ENCODE results near the gene C14orf132. TPM values are rescaled to one million over a fixed set of nuclear protein-coding genes. Genes with fewer than 3 reads are reported as not detected.
A peak's percentile ranks its signal among the peaks of the same experiment; 100 is the strongest.

Gene C14orf132
- total and polyA plus RNA-seq, 4 donors = 9.8 to 49.3 (median 24.7) TPM

GRCh38 chr14:96060186-96060933, 21.2 kb downstream of the C14orf132 start:
- no peak for TF ChIP-seq CTCF (IDR thresholded peaks at IDR 0.05; ENCODE audit: control extremely low read depth, extremely low read depth)
- Histone ChIP-seq H3K27me3 (ENCODE audit: control insufficient read depth in 3 of 3, insufficient read depth in 3 of 3, low read length in 2 of 3) (no peaks in the 10 kb centered on the region), H3K4me1 (ENCODE audit: control insufficient read depth in 5 of 5, insufficient read depth in 5 of 5, low read length in 5 of 5) (peaks cover 0 to 17% (median 6%) of the 10 kb centered on the region in 5 donors), H3K4me3 (no peak overlapping the region), H3K27ac (ENCODE audit: low read depth in 1 of 2, low read length in 1 of 2) (no peak overlapping the region), H3K36me3 (ENCODE audit: control insufficient read depth in 4 of 4, insufficient read depth in 4 of 4, low read length in 4 of 4) (peaks cover 0 to 3% (median 1%) of the 10 kb centered on the region in 4 donors), H3K9ac (ENCODE audit: insufficient read depth in 1 of 2, low read length in 2 of 2) (no peak overlapping the region), H3K9me3 (ENCODE audit: control insufficient read depth in 4 of 4, insufficient read depth in 3 of 4, low read length in 3 of 4) (no peaks in the 10 kb centered on the region)
- WGBS, 2 donors = 72 to 84% methylated on average over 7 of the region's 7 CpGs
- no peak for ATAC-seq (ENCODE audit: insufficient read depth, low FRiP score)
- DNase-seq = peak; percentile 40 to 82 (median 69)

GRCh38 chr14:96062010-96062409, 22.8 kb downstream of the C14orf132 start:
- H3K9ac ChIP-seq (ENCODE audit: insufficient read depth in 1 of 2, low read length in 2 of 2) = no peak overlapping the region
- TF ChIP-seq CTCF (IDR thresholded peaks at IDR 0.05; ENCODE audit: control extremely low read depth, extremely low read depth) = no peak
- DNase-seq (peak in 2 of 3 donors; percentile 8 to 31), ATAC-seq (ENCODE audit: insufficient read depth, low FRiP score) (no peak)
- no peak overlapping the region for H3K4me3 ChIP-seq
- H3K4me1 ChIP-seq (ENCODE audit: control insufficient read depth in 5 of 5, insufficient read depth in 5 of 5, low read length in 5 of 5) = peaks cover 0 to 17% (median 6%) of the 10 kb centered on the region in 5 donors
- H3K9me3 ChIP-seq (ENCODE audit: control insufficient read depth in 4 of 4, insufficient read depth in 3 of 4, low read length in 3 of 4) = no peaks in the 10 kb centered on the region
- no peak overlapping the region for H3K27ac ChIP-seq (ENCODE audit: low read depth in 1 of 2, low read length in 1 of 2)
- peaks cover 0 to 3% (median 1%) of the 10 kb centered on the region in 4 donors for H3K36me3 ChIP-seq (ENCODE audit: control insufficient read depth in 4 of 4, insufficient read depth in 4 of 4, low read length in 4 of 4)
- WGBS, 2 donors = 79 to 85% methylated on average over 4 of the region's 4 CpGs
- no peaks in the 10 kb centered on the region for H3K27me3 ChIP-seq (ENCODE audit: control insufficient read depth in 3 of 3, insufficient read depth in 3 of 3, low read length in 2 of 3)

GRCh38 chr14:96062506-96062905, 23.3 kb downstream of the C14orf132 start:
- ATAC-seq (ENCODE audit: insufficient read depth, low FRiP score) (no peak), DNase-seq (no peak)
- Histone ChIP-seq H3K4me3 (no peak overlapping the region), H3K27ac (ENCODE audit: low read depth in 1 of 2, low read length in 1 of 2) (no peak overlapping the region), H3K4me1 (ENCODE audit: control insufficient read depth in 5 of 5, insufficient read depth in 5 of 5, low read length in 5 of 5) (peaks cover 0 to 17% (median 6%) of the 10 kb centered on the region in 5 donors), H3K27me3 (ENCODE audit: control insufficient read depth in 3 of 3, insufficient read depth in 3 of 3, low read length in 2 of 3) (no peaks in the 10 kb centered on the region), H3K9ac (ENCODE audit: insufficient read depth in 1 of 2, low read length in 2 of 2) (no peak overlapping the region), H3K9me3 (ENCODE audit: control insufficient read depth in 4 of 4, insufficient read depth in 3 of 4, low read length in 3 of 4) (no peaks in the 10 kb centered on the region), H3K36me3 (ENCODE audit: control insufficient read depth in 4 of 4, insufficient read depth in 4 of 4, low read length in 4 of 4) (peaks cover 0 to 3% (median 1%) of the 10 kb centered on the region in 4 donors)
- 86 to 90% methylated on average over 6 of the region's 6 CpGs for WGBS, 2 donors
- no peak for TF ChIP-seq CTCF (IDR thresholded peaks at IDR 0.05; ENCODE audit: control extremely low read depth, extremely low read depth)

All from lung (tissue), 12 donors.